SKM-1 (cell line): ENCODE measurements around the gene FRMD5.
"Not testable (repeated sequence)": the region's sequence is repeated elsewhere in the genome, so short reads cannot be mapped to it uniquely, and the experiment has no call there.

Experiments used
- DNase-seq: peaks from one replicate; lab custom pipeline; 2025; ENCODE audit not compliant: unreplicated experiment; lab: John Stamatoyannopoulos, UW

FRMD5 gene

GRCh38 chr15:43867096-43867495, 328.0 kb downstream of the FRMD5 start:
- no peak for DNase-seq

DNA sequence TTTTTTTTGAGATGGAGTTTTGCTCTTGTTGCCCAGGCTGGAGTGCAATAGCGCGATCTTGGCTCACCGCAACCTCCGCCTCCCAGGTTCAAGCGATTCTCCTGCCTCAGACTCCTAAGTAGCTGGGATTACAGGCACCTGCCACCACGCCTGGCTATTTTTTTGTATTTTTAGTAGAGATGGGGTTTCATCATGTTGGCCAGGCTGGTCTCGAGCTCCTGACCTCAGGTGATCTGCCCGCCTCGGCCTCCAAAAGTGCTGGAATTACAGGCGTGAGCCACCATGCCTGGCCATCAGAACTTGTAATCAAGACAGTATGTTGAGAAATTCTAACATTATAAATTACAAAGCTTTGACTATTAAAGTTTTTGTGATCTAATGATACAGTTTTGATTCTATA, 328.4 kb downstream of the FRMD5 start:
- DNase-seq, result not testable (repeated sequence)

- DNase-seq, result no peak
These were observed 335.5 kb downstream of the FRMD5 start for GRCh38 chr15:43859546-43859945.

- no peak for DNase-seq
These were observed 340.3 kb downstream of the FRMD5 start for GRCh38 chr15:43854801-43855200.

DNA sequence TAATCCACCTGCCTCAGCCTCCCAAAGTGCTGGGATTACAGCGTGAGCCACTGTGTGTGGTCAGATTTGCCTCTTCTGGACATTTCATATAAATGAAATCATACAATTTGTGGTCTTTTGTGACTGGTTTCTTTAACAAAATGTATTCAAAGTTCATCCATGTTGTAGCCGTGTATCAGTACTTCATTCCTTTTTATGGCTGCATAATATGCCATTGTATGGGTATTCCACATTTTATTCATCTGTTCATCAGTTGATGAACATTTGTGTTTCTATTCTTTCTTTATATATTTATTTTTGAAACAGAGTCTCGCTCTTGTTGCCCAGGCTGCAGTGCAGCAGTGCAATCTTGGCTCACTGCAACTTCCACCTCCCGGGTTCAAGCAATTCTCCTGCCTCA, 342.5 kb downstream of the FRMD5 start:
- DNase-seq, result no peak

DNA sequence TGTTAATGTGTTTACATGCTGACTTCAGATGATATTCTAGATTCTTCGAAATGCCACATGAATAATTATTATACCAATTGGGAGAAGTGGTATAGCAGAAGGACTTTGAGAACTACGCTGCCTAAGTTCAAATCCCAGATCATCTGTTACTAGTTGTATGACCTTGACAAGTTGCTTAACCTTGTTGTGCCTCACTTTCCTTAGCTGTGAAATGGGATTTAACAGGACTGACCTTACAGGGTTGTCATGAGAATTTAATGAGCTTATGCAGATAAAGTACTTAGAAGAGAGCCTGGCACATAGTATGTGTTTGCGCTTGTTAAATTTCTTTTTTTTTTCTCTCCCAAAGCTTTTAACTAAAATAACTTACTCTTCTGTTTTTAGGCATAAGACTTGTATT, 343.8 kb downstream of the FRMD5 start:
- no peak for DNase-seq

DNA sequence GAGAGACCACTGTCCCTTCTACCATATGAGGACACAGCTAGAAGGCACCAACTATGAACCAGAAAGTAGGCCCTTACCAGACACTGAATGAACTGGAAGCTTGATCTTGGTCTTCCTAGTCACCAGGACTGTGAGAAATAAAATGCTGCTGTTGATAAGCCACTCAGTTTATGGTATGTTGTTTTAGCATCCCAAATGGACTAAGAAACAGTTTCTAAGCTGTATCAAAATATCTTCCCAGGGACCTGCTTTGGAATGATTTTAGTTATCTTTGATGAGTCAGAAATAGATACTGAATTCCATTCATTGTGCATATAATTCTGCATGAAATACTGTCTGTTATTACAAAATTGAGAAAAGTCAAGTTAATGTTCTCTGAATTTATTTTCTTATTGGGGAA, 349.6 kb downstream of the FRMD5 start:
- no peak for DNase-seq

DNA sequence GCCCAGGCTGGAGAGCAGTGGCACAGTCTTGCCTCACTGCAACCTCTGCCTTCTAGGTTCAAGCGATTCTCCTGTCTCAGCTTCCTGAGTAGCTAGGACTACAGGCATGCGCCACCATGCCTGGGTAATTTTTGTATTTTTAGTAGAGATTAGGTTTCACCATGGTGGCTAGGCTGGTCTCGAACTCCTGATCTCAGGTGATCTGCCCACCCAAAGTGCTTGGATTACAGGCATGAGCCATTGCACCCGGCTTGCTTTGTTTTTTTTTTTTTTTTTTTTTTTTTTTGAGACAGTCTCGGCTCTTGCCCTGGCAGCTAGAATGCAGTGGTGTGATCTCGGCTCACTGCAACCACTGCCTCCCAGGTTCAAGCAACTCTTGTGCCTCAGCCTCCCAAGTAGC, 362.6 kb downstream of the FRMD5 start:
- not testable (repeated sequence) for DNase-seq

- not testable (repeated sequence) for DNase-seq
These were observed 363.5 kb downstream of the FRMD5 start for GRCh38 chr15:43831519-43832052.

DNA sequence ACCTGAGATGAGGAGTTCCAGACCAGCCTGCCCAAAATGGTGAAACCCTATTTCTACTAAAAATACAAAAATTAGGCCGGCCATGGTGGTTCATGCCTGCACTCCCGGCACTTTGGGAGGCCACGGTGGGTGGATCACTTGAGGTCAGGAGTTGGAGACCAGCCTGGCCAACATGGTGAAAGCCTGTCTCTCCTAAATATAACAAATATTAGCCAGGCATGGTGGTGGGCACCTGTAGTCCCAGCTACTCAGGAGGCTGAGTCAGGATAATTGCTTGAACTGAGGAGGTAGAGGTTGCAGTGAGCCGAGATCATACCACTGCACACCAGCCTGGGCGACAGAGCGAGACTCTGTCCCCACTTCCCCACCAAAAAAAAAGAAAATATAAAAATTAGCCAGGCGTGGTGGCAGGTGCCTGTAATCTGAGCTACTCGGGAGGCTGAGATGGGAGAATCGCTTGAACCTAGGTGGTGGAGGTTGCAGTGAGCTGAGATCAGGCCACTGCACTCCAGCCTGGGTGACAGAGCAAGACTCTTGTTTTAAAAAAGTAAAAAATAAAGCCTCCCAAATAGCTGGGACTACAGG, 364.3 kb downstream of the FRMD5 start:
- not testable (repeated sequence) for DNase-seq

GRCh38 chr15:43829951-43830540, 365.0 kb downstream of the FRMD5 start:
- DNase-seq, result not testable (repeated sequence)

GRCh38 chr15:43828061-43828657, 366.9 kb downstream of the FRMD5 start:
- DNase-seq, result no peak

GRCh38 chr15:43826508-43827341, 368.3 kb downstream of the FRMD5 start, which contains the start of gene WDR76:
Gene WDR76 (plus strand): TSS chr15:43827002. CDS start chr15:43827033, 31 bp downstream.
- peak; percentile 93 for DNase-seq

DNA sequence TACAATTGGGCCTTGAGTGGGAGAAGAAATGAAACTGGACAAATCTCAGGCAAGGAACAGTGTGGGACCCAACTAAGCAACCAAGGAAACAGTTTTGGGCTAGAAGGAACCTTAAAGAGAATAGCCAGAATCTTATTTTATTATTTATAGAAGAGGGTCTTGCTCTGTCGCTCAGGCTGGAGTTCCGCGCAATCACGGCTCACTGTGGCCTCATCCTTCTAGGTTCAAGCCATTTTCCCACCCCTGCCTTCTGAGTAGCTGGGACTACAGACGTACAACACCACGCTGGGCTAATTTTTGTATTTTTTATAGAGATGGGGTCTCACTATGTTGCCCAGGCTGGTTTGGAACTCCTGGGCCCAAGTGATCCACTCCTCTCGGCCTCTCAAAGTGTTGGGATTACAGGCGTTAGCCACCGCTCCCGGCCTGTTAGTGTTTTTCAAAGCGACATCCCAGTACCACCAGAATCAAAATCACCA, 369.0 kb downstream of the FRMD5 start:
- no peak for DNase-seq

GRCh38 chr15:43825305-43825704, 369.8 kb downstream of the FRMD5 start:
- DNase-seq, result not testable (repeated sequence)

DNA sequence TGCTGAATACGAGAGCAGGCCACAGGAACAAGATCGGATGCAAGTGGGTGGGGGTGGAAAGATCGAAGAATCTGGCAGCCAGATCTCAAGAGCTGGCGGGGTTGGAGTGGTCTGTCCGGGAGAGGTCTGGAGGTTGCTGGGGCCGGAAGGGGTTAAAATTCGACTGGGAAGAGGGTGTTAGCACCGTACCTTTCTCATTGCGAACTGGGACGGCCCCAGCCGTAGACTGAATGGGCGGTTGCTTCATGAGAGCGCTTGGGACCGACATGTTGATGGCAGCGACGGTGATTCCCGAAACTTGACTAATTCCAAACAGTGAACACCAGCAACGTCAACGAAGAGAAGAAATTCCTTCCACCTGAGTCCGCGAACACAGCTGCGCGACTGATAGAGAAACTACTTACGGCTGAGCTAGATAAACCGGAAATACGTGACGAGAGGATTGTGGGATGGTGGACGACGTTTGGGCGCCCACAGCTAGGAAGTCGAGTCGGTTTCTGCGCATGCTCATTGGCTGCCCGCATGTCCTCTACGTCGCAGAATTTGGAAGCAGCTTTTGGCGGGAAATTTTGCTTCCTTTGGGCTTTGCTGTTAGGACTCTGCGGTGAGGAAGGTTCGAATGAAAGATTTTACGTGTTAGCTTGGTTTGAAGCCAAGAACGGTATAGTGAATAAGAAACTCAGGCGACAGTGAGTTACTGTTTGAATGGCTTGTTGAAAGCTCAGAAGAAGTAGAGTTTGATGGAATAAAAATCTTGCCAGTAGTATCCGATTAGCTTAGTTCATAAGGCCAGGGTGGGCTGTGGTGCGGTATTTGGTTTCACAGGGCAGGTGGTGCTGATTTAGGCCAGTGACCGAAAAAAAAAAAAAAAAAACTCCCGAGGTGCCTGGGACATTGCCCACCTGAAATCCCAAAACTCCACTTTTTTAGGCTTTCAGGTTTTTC, 370.5 kb downstream of the FRMD5 start, which contains the start of gene MFAP1:
MFAP1 (minus strand) TSS at position 389 of the 945 bp plus-strand sequence; CDS start at position 268, 121 bp downstream.
- peak; percentile 95 for DNase-seq

GRCh38 chr15:43821505-43821904, 373.6 kb downstream of the FRMD5 start:
- DNase-seq, result no peak
